HuH-7.5 (cell line): Measurements from ENCODE around the gene EDIL3.
"Not testable (repeated sequence)": the region's sequence is repeated elsewhere in the genome, so short reads cannot be mapped to it uniquely, and the experiment has no call there.

Experiments
- DNase-seq: peaks from one replicate; pipeline ENCODE4 v3.0.0; 2011; ENCODE audit warnings: low spot score

The EDIL3 gene

GRCh38 chr5:84168841-84169240 lies 215.8 kb downstream of the EDIL3 start:
- DNase-seq, result no peak

- DNase-seq, result no peak
These were observed 221.0 kb downstream of the EDIL3 start for GRCh38 chr5:84163671-84164070.

- no peak for DNase-seq
These were observed 222.0 kb downstream of the EDIL3 start for GRCh38 chr5:84162695-84163094.

GRCh38 chr5:84160650-84161049 lies 224.0 kb downstream of the EDIL3 start:
- not testable (repeated sequence) for DNase-seq

GRCh38 chr5:84149094-84149493 lies 235.6 kb downstream of the EDIL3 start:
- no peak for DNase-seq

GRCh38 chr5:84148651-84149050 lies 236.0 kb downstream of the EDIL3 start:
- DNase-seq, result no peak

GRCh38 chr5:84137541-84137940 lies 247.1 kb downstream of the EDIL3 start:
- DNase-seq, result no peak

- no peak for DNase-seq
These were observed 253.3 kb downstream of the EDIL3 start for GRCh38 chr5:84131372-84131771.

- no peak for DNase-seq
These were observed 254.6 kb downstream of the EDIL3 start for GRCh38 chr5:84130006-84130580.

GRCh38 chr5:84125216-84125615 lies 259.5 kb downstream of the EDIL3 start:
- no peak for DNase-seq

GRCh38 chr5:84119252-84119651 lies 265.4 kb downstream of the EDIL3 start:
- no peak for DNase-seq

GRCh38 chr5:84118551-84118950 lies 266.1 kb downstream of the EDIL3 start:
- no peak for DNase-seq

GRCh38 chr5:84115727-84116126 lies 269.0 kb downstream of the EDIL3 start:
- no peak for DNase-seq

GRCh38 chr5:84113246-84114105 lies 271.2 kb downstream of the EDIL3 start:
- no peak for DNase-seq

GRCh38 chr5:84092738-84093137 lies 291.9 kb downstream of the EDIL3 start:
- DNase-seq, result no peak

GRCh38 chr5:84091127-84091799 lies 293.4 kb downstream of the EDIL3 start:
- peak; percentile 23 for DNase-seq

GRCh38 chr5:84088996-84089395 lies 295.7 kb downstream of the EDIL3 start:
- peak; percentile 18 for DNase-seq

GRCh38 chr5:84086511-84086910 lies 298.2 kb downstream of the EDIL3 start:
- DNase-seq, result no peak

GRCh38 chr5:84085387-84086041 lies 299.2 kb downstream of the EDIL3 start:
- no peak for DNase-seq

- no peak for DNase-seq
These were observed 303.8 kb downstream of the EDIL3 start for GRCh38 chr5:84080908-84081307.

- no peak for DNase-seq
These were observed 312.3 kb downstream of the EDIL3 start for GRCh38 chr5:84072339-84072738.

- no peak for DNase-seq
These were observed 315.0 kb downstream of the EDIL3 start for GRCh38 chr5:84069608-84070179.
